H1 (cell line): ENCODE measurements around the gene RABGAP1. TPM values are rescaled to one million over a fixed set of nuclear protein-coding genes. Genes with fewer than 3 reads are reported as not detected.

ENCODE experiments used
- CTCF ChIA-PET: fragments of 300-600 bp; sonication (Branson Sonifier 250); formaldehyde crosslinking; loops from one replicate; lab custom pipeline; 2021; ENCODE audit not compliant: partially characterized antibody; lab: Charles Lee
- POLR2A ChIA-PET: fragments of 300-600 bp; sonication (Branson Sonifier 250); formaldehyde crosslinking; loops from one replicate; lab custom pipeline; 2021; ENCODE audit warnings: inconsistent platforms; ENCODE audit not compliant: partially characterized antibody; lab: Charles Lee
- DNase-seq, 2 experiments: peaks; one replicate each; pipeline versions ENCODE4 v3.0.0 to v3.0.0-alpha.2; 2010 to 2022; ENCODE audit warnings: low spot score in 2 of 2, low read depth in 1 of 2, mixed read lengths in 1 of 2
- FAIRE-seq: peaks from 2 replicates; lab custom pipeline; 2011; peaks lifted over from hg19 to GRCh38; lab: Jason Lieb, UNC
- H2AFZ ChIP-seq: 2 replicates; pipeline ENCODE4 v1.8.1; 2012; ENCODE audit warnings: low read length, inconsistent platforms
- H2AK5ac ChIP-seq: 2 replicates; pipeline ENCODE4 v1.6.1; 2013; ENCODE audit warnings: low read depth, low read length
- H2BK120ac ChIP-seq: replicated peaks from 2 replicates; pipeline ENCODE3; 2013; ENCODE audit warnings: low read depth, low read length, inconsistent platforms
- H2BK12ac ChIP-seq: 2 replicates; pipeline ENCODE4 v1.6.1; 2013; ENCODE audit warnings: low read depth, low read length
- H2BK15ac ChIP-seq: 2 replicates; pipeline ENCODE4 v1.6.1; 2013; ENCODE audit warnings: low read length
- H2BK20ac ChIP-seq: 2 replicates; pipeline ENCODE4 v1.6.1; 2013; ENCODE audit warnings: low read length
- H2BK5ac ChIP-seq: 2 replicates; pipeline ENCODE4 v1.6.1; 2013; ENCODE audit warnings: low read depth, low read length
- H3K14ac ChIP-seq: 2 replicates; pipeline ENCODE4 v1.6.1; 2013; ENCODE audit warnings: inconsistent platforms; ENCODE audit not compliant: insufficient read length
- H3K18ac ChIP-seq: 2 replicates; pipeline ENCODE4 v1.6.1; 2013; ENCODE audit warnings: low read length; ENCODE audit errors: extremely low read depth
- H3K23ac ChIP-seq: 2 replicates; pipeline ENCODE4 v1.6.1; 2013; ENCODE audit warnings: inconsistent platforms; ENCODE audit not compliant: insufficient read length
- H3K23me2 ChIP-seq: 2 replicates; pipeline ENCODE4 v1.6.1; 2013; ENCODE audit warnings: low read depth, low read length
- H3K27ac ChIP-seq: 2 replicates; pipeline ENCODE4 v1.6.1; 2011; ENCODE audit warnings: low read depth, low read length, inconsistent platforms
- H3K27me3 ChIP-seq, 4 experiments: replicated peaks in 1 of 4; 1 replicate in 1 of 4; 2 replicates in 3 of 4; pipeline versions ENCODE4 v1.6.1 to v1.8.1; 2011 to 2013; ENCODE audit warnings: low read length in 3 of 4, mild to moderate bottlenecking in 3 of 4, inconsistent platforms in 2 of 4, mixed read lengths in 2 of 4, moderate library complexity in 1 of 4; ENCODE audit not compliant: control insufficient read depth in 3 of 4, insufficient read depth in 3 of 4; ENCODE audit errors: extremely low read depth in 1 of 4
- H3K36me3 ChIP-seq, 4 experiments: 2 replicates each; pipeline versions ENCODE4 v1.6.1 to v1.8.1; 2011 to 2013; ENCODE audit warnings: mild to moderate bottlenecking in 4 of 4, low read length in 3 of 4, moderate library complexity in 2 of 4, control low read depth in 1 of 4, inconsistent platforms in 1 of 4; ENCODE audit not compliant: insufficient read depth in 4 of 4, control insufficient read depth in 2 of 4
- H3K4ac ChIP-seq: replicated peaks from 2 replicates; pipeline ENCODE3; 2013; ENCODE audit warnings: low read length, low read depth, mixed read lengths, inconsistent platforms; ENCODE audit not compliant: insufficient read length
- H3K4me1 ChIP-seq, 4 experiments: replicated peaks in 1 of 4; 1 replicate in 1 of 4; 2 replicates in 3 of 4; pipeline versions ENCODE4 v1.6.1 to v1.8.1; 2011 to 2013; ENCODE audit warnings: low read length in 3 of 4, inconsistent platforms in 2 of 4, mixed read lengths in 1 of 4; ENCODE audit not compliant: insufficient read depth in 4 of 4, control insufficient read depth in 3 of 4
- H3K4me2 ChIP-seq, 2 experiments: 2 replicates each; pipeline versions ENCODE4 v1.6.1 to v1.8.1; 2011 to 2013; ENCODE audit warnings: low read depth in 2 of 2, low read length in 2 of 2, control low read depth in 1 of 2, inconsistent platforms in 1 of 2, mild to moderate bottlenecking in 1 of 2; ENCODE audit not compliant: insufficient read depth in 1 of 2
- H3K4me3 ChIP-seq, 4 experiments: fragments of 200-600, 300-600 bp in 1 of 4; sonication (generic), shearing (Covaris generic), sonication (Bioruptor Twin) in 1 of 4; 2 replicates each; pipeline versions ENCODE4 v1.5.1 to v1.8.1; 2011 to 2016; ENCODE audit warnings: low read length in 4 of 4, low read depth in 3 of 4, control low read depth in 2 of 4, inconsistent platforms in 2 of 4, mild to moderate bottlenecking in 2 of 4, mixed read lengths in 1 of 4, moderate library complexity in 1 of 4; ENCODE audit not compliant: insufficient read depth in 2 of 4; ENCODE audit errors: extremely low read depth in 1 of 4
- H3K56ac ChIP-seq: replicated peaks from 2 replicates; pipeline ENCODE3; 2013; ENCODE audit warnings: low read depth, mild to moderate bottlenecking, mixed read lengths, low read length, inconsistent platforms; ENCODE audit not compliant: insufficient read length
- H3K79me1 ChIP-seq: 2 replicates; pipeline ENCODE4 v1.6.1; 2013; ENCODE audit warnings: low read depth, low read length, control low read depth
- H3K79me2 ChIP-seq, 2 experiments: 2 replicates each; pipeline versions ENCODE4 v1.6.1 to v1.8.1; 2012 to 2013; ENCODE audit warnings: low read length in 2 of 2, mild to moderate bottlenecking in 2 of 2, inconsistent platforms in 1 of 2; ENCODE audit not compliant: insufficient read depth in 2 of 2, control insufficient read depth in 1 of 2
- H3K9ac ChIP-seq, 4 experiments: replicated peaks in 1 of 4; 1 replicate in 1 of 4; 2 replicates in 3 of 4; pipeline versions ENCODE4 v1.6.1 to v1.8.1; 2011 to 2013; ENCODE audit warnings: low read depth in 3 of 4, low read length in 3 of 4, control low read depth in 2 of 4, mild to moderate bottlenecking in 2 of 4, moderate library complexity in 2 of 4, inconsistent platforms in 1 of 4; ENCODE audit errors: extremely low read depth in 1 of 4
- H3K9me3 ChIP-seq, 2 experiments: 2 replicates each; pipeline versions ENCODE4 v1.6.1 to v1.8.1; 2012 to 2013; ENCODE audit warnings: mild to moderate bottlenecking in 2 of 2, moderate library complexity in 2 of 2, control low read depth in 1 of 2, inconsistent platforms in 1 of 2, low read depth in 1 of 2, low read length in 1 of 2, mixed read lengths in 1 of 2; ENCODE audit not compliant: insufficient read depth in 2 of 2
- H4K20me1 ChIP-seq, 2 experiments: replicated peaks in 1 of 2; 2 replicates each; pipeline versions ENCODE3 to v1.8.1; 2011 to 2013; ENCODE audit warnings: inconsistent platforms in 2 of 2, low read length in 2 of 2, mild to moderate bottlenecking in 1 of 2; ENCODE audit not compliant: insufficient read depth in 2 of 2, control insufficient read depth in 1 of 2
- H4K5ac ChIP-seq: 2 replicates; pipeline ENCODE4 v1.6.1; 2013; ENCODE audit warnings: low read length, low read depth, mixed read lengths, inconsistent platforms; ENCODE audit not compliant: insufficient read length
- H4K8ac ChIP-seq: 2 replicates; pipeline ENCODE4 v1.8.0; 2013; ENCODE audit warnings: mild to moderate bottlenecking, moderate library complexity, low read length, inconsistent platforms; ENCODE audit not compliant: insufficient read depth; ENCODE audit errors: extremely low read depth
- H4K91ac ChIP-seq: replicated peaks from 2 replicates; pipeline ENCODE3; 2013; ENCODE audit warnings: low read length, mixed read lengths, inconsistent platforms; ENCODE audit not compliant: insufficient read length
- CHD1 ChIP-seq: IDR thresholded peaks from 2 replicates; pipeline ENCODE4 v1.6.1; 2012; ENCODE audit warnings: low read depth, low read length, improper control_type of control experiment
- WGBS, 2 experiments: shearing (Covaris generic) in 1 of 2; methylation state at CpG; one replicate each; pipeline versions ENCODE4 v1.1.6 to v1.1.7; 2013 to 2015; ENCODE audit warnings: low lambda C conversion rate in 2 of 2, mixed read lengths in 2 of 2, inconsistent platforms in 1 of 2, low coverage in 1 of 2, missing lambda C conversion rate in 1 of 2; ENCODE audit not compliant: insufficient replicate concordance in 2 of 2, insufficient coverage in 1 of 2, insufficient read length in 1 of 2; ENCODE audit errors: extremely low coverage in 1 of 2, missing lambda C conversion rate in 1 of 2; 5-methylcytosine and 5-hydroxymethylcytosine counted together
- polyA plus RNA-seq, 7 experiments: library from polyadenylated mRNA; depleted of rRNA in 3 of 7; stranded (reverse) in 5 of 7; unstranded in 2 of 7; fragments of >200 nt in 5 of 7; fragments of 200-250 nt in 2 of 7; gene quantifications; 1 replicate in 5 of 7; 2 replicates in 1 of 7; 4 replicates in 1 of 7; pipeline versions ENCODE4 v1.2.1 to v1.2.3, GENCODE V29; 2011 to 2013; ENCODE audit warnings: missing spikeins in 2 of 7, mixed read lengths in 2 of 7
- total RNA-seq: library from RNA; stranded (reverse); fragmentation: NEBNext Ultra II Directional; extraction: Animal tissue kit (Norgen Biotek cat#: 25700); gene quantifications from 2 replicates; pipeline ENCODE4 v1.2.1, GENCODE V29; 2021

RABGAP1 gene
- total and polyA plus RNA-seq, 2 of the 8 experiments (the other 6 are each of a cell fraction or from before 2014, with no cell fraction given), result 15.7 to 38.3 TPM

- H4K8ac ChIP-seq, result no peak overlapping the region
- no peak overlapping the region for H2BK5ac ChIP-seq
- H3K4me2 ChIP-seq, result no peak overlapping the region
- no peaks in the 10 kb centered on the region for H3K4me1 ChIP-seq
- H3K23ac ChIP-seq, result no peak overlapping the region
- H3K36me3 ChIP-seq, result peaks cover 0 to 4% (median 1%) of the 10 kb centered on the region in 4 experiments; a peak in 4 of 8 replicates
- no peak overlapping the region for H4K5ac ChIP-seq
- no peaks in the 10 kb centered on the region for H3K79me1 ChIP-seq
- no peak overlapping the region for H2BK15ac ChIP-seq
- FAIRE-seq, result no peak
- H3K27me3 ChIP-seq, result no peaks in the 10 kb centered on the region
- CTCF ChIA-PET, result no interaction called here
- H3K56ac ChIP-seq, result no peak overlapping the region
- no peak overlapping the region for H3K4me3 ChIP-seq
- H3K14ac ChIP-seq, result no peak overlapping the region
- no peak overlapping the region for H2AK5ac ChIP-seq
- H3K79me2 ChIP-seq, result no peaks in the 10 kb centered on the region
- H3K9ac ChIP-seq, result no peak overlapping the region
- H3K9me3 ChIP-seq, result no peaks in the 10 kb centered on the region
- no peak overlapping the region for H4K91ac ChIP-seq
- no peak overlapping the region for H3K4ac ChIP-seq
- POLR2A ChIA-PET, result no interaction called here
- H2BK12ac ChIP-seq, result no peak overlapping the region
- H3K23me2 ChIP-seq, result no peaks in the 10 kb centered on the region
- no peak overlapping the region for H2BK20ac ChIP-seq
- H2AFZ ChIP-seq, result no peak overlapping the region
- peaks cover 0 to 2% of the 10 kb centered on the region in 2 experiments for H4K20me1 ChIP-seq
- H3K27ac ChIP-seq, result no peak overlapping the region
- H2BK120ac ChIP-seq, result no peak overlapping the region
- 86% methylated on average over 3 of the region's 3 CpGs; no CpG with 5 or more reads in 1 of the 2 experiments for WGBS, 2 experiments
- H3K18ac ChIP-seq, result no peak overlapping the region
- TF ChIP-seq CHD1, result no peak
- TF ChIP-seq, all 59 proteins: peak for 0
- no peak for DNase-seq
Observed at GRCh38 chr9:123046406-123047195, 105.8 kb downstream of the RABGAP1 start.
